NCI-H82 (cell line): ENCODE data around the gene OSBPL7.

ENCODE experiments used
- DNase-seq: peaks from one replicate; lab custom pipeline; 2025; lab: John Stamatoyannopoulos, UW

Gene OSBPL7

GRCh38 chr17:47847341-47848197 is 26.0 kb upstream of the OSBPL7 start:
- DNase-seq, result peak; percentile 51

- peak; percentile 22 for DNase-seq
Observed at GRCh38 chr17:47846716-47847340, 25.2 kb upstream of the OSBPL7 start.

- no peak for DNase-seq
Observed at GRCh38 chr17:47845716-47846075, 24.1 kb upstream of the OSBPL7 start.

- DNase-seq, result peak; percentile 24
Observed at GRCh38 chr17:47844814-47845715, 23.5 kb upstream of the OSBPL7 start.

GRCh38 chr17:47844227-47844626 is 22.6 kb upstream of the OSBPL7 start:
- no peak for DNase-seq

GRCh38 chr17:47843391-47843730 is 21.8 kb upstream of the OSBPL7 start:
- no peak for DNase-seq

GRCh38 chr17:47841488-47842291 is 20.1 kb upstream of the OSBPL7 start:
- DNase-seq, result no peak

GRCh38 chr17:47840742-47841487 is 19.3 kb upstream of the OSBPL7 start, which contains the start of gene SCRN2:
Gene SCRN2 (minus strand): TSS chr17:47841273. CDS start chr17:47840843, 430 bp downstream.
- DNase-seq, result peak; percentile 94

GRCh38 chr17:47840001-47840741 is 18.6 kb upstream of the OSBPL7 start:
- DNase-seq, result no peak

- no peak for DNase-seq
Observed at GRCh38 chr17:47839071-47839470, 17.5 kb upstream of the OSBPL7 start.

- no peak for DNase-seq
Observed at GRCh38 chr17:47838636-47839035, 17.0 kb upstream of the OSBPL7 start.

GRCh38 chr17:47837401-47838039 is 15.9 kb upstream of the OSBPL7 start:
- no peak for DNase-seq

- DNase-seq, result no peak
Observed at GRCh38 chr17:47836601-47837000, 15.0 kb upstream of the OSBPL7 start.

- no peak for DNase-seq
Observed at GRCh38 chr17:47834756-47835155, 13.2 kb upstream of the OSBPL7 start.

GRCh38 chr17:47831934-47832327 is 10.3 kb upstream of the OSBPL7 start:
- DNase-seq, result no peak

GRCh38 chr17:47831003-47831933 is 9.7 kb upstream of the OSBPL7 start, which contains the start of the genes LRRC46 and MRPL10:
Gene LRRC46 (plus strand): TSS chr17:47831670. CDS start chr17:47831990, 320 bp downstream.
Gene MRPL10 (minus strand): TSS chr17:47831541. CDS start chr17:47831511, 30 bp downstream.
- DNase-seq, result peak; percentile 98

- peak; percentile 63 for DNase-seq
Observed at GRCh38 chr17:47830396-47831002, 8.9 kb upstream of the OSBPL7 start.

GRCh38 chr17:47829870-47830269 is 8.3 kb upstream of the OSBPL7 start:
- no peak for DNase-seq
